ENCODE data around the gene UQCRC2. TPM values are rescaled to one million over a fixed set of nuclear protein-coding genes. Genes with fewer than 3 reads are reported as not detected.
"Not testable (repeated sequence)": the region's sequence is repeated elsewhere in the genome, so short reads cannot be mapped to it uniquely, and the experiment has no call there.

Gene UQCRC2
- 270 TPM for total RNA-seq

DNA sequence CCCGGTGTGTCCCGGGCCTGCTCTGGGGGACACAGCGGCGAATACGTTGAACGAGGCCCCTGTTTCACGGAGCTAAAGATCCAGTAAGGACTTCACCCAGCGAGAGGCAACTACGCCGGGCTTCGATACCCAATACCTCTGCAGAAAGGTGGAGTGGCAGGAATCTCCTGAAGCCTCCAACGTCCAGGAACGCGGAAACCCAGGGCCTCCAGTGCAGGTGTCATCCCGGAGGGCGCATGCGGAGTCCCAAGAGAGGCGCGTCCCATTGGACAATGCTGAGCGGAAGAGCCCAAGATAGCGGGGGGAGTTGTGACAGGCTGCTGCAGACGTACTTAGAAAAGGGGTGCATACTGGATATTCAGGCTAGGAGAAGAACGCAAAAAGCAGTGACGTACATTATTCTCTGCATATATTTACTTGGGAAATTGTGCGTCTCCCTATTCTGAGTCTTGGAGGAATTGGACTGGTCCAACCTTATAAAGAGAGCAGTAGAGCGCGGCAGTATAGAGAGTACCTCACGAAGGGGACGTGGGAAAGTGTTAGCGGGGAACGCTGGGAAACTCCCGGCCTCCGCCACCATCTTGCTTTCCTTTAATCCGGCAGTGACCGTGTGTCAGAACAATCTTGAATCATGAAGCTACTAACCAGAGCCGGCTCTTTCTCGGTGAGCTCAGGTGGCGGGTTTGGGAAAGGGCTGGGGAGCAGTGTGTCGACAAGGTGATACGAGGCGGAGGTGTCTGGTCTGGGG is at the start of gene UQCRC2:
TSS of gene UQCRC2 (plus strand) at position 569 of the 748 bp plus-strand sequence. CDS start at position 632, 63 bp downstream.
- peak; percentile 97 for ATAC-seq

DNA sequence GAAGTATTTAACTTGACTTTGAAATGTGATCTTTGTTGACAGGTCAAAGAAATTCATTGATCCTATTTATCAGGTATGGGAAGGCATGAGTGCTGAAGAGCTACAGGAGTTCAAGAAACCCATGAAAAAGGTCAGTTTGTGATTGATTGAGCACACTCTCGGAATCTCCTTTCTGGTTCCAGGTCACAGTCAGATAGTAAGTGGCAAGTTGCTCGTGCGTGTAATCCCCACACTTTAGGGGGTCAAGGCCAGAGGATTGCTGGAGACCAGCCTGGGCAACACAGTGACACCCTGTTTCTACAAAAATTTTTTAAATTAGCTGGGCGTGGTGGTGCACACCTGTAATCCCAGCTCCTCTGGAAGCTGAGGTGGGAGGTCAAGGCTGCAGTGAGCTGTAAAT is 20.5 kb upstream of the UQCRC2 start:
- ATAC-seq = not testable (repeated sequence)

DNA sequence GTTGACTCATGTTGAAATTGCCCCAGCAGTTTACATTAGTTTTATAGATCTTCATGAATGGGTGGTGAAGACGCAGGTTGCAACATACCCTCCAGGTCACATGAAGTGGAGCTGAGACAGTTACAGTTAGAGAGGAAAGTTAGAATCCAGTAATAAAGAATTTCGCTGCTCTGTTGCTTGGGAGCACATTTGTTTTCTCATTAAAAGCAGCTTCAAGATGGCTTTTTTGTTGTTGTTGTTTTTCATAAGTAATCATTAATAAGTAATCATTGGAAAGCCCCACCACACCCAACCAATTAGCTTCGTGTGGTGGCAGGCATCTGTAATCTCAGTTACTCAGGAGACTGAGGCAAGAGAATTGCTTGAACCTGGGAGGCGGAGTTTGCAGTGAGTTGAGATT is 19.8 kb upstream of the UQCRC2 start:
- not testable (repeated sequence) for ATAC-seq

GRCh38 chr16:21933790-21934189 is 19.4 kb upstream of the UQCRC2 start:
- ATAC-seq = not testable (repeated sequence)

DNA sequence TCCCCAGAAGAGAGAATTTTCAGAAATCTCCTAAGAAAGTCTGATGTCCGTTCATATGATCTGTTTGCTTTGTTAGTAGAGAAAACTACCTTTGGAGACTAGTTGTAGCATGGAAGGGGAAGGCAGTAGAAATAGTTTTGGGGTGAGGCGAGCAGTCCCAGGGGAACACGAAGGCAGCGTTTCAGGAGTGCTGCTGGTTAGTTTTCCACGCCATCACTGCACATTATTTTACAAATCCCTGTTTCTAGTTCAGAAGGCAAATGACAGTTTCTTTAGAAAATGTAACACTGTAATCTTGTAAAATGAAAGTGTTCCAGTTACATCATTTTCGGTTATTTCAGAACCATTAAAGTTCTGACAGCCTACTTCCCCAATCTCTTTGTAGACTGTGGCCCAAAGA is 16.9 kb upstream of the UQCRC2 start:
- ATAC-seq = not testable (repeated sequence)

GRCh38 chr16:21937336-21937829 is 15.8 kb upstream of the UQCRC2 start:
- ATAC-seq = no peak

DNA sequence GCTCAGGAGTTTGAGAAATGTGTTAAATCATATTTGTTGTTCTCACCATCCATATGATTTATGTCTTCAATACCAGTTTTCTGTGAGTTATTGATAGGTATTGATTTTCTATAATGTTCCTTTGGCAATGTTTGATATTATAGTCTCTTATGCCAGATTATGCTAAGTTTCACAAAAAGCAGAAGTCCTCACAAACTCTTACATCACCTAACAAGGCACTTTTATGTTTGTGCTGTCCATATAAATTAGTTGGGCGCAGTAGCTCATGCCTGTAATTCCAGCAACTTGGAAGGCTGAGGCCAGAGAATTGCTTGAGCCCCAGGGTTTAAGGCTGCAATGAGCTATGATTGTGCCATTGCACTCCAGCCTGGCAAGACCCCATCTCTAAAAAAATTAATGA is 12.6 kb upstream of the UQCRC2 start:
- ATAC-seq = no peak

DNA sequence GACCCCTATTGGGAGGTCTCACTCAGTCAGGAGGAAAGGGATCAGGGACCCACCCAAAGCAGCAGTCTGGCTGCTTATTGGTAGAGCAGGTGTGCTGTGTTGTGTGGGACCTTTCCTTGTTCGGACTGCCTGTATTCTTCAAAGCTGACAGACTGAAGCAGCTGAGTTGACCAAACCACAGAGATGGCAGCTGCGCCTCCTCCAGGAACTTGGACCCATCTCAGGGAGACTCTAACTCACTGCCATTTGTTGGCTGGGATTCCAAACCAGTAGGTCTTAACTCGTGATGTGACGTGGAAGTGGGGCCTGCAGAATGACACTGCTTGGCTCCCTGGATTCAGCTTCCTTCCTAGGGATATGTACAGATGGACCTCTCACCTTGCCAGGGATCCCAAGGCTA is 9.6 kb upstream of the UQCRC2 start:
- no peak for ATAC-seq

DNA sequence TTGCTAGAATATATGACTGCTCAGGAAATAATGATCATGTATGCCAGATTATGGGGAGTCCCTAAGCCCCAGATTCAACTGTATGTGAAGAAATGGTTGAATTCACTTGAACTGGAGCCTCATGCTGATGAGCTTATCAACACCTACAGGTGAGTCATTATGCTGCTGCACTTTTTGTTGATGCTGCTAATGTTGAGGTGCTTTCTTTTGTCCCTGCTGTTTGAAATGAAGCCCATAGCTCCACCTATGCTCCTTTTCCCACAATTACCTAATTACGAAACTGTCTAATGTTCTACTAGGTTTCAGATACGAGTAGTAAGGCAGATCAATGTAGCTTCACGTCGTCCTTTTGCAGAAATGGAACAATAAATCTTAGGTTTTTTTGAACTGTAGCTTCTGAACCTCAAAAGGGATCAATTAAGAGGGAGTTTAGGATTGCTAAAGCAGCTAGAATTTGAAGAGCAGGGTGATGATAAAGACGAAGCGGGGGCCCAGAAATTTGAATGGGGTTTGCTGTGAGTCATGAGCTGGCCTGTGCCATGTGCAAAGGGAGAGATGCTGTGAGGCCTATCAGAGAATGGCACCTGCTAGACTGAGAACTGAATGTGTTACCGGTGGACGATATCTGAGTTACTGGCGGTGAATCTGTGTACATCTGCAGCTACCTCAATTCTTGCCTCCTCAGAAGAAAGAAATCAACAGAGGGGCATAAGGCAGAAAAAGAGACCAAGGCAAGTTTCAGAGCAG is 6.1 kb upstream of the UQCRC2 start:
- ATAC-seq = peak; percentile 31

GRCh38 chr16:21949713-21950260 is 3.4 kb upstream of the UQCRC2 start:
- ATAC-seq = no peak

DNA sequence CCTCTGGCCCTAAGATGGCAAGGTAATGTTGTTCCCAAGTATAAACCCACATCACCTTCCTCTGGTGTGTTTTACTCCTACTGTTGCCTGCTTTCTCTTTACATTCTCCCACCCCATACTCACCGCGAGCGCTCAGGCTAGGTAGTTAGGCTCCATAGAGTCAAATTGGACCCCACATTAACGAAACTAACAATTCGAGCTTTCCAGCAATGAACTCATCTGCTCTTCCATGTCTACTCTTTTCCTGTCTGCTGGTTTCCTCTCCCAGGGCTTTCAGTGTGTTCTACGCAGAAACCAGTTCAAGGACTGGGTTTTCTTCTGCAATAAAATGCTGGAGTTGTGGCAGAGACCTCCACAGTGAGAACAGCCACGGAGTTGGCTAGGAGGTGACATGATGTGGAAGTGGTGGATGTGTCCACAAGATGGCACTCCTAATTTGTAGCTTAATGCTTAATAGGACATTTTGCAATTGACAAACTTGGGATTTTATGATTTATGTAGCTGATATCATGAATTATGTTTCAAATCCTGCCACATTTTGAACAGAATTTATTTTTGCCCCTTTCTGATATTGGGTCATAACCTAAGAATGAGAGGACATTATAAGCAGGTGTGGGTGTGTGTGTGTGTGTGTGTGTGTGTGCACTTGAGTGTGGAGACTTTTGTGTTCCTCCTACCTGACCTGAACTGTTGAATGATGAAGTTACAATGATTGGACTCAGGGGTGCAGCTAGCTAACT is 2.2 kb upstream of the UQCRC2 start:
- ATAC-seq = no peak

- peak; percentile 50 for ATAC-seq
These were observed 945 bp upstream of the UQCRC2 start for GRCh38 chr16:21952040-21952792.

- ATAC-seq = no peak
These were observed 361 bp downstream of the UQCRC2 start for GRCh38 chr16:21953541-21953902.

GRCh38 chr16:21957714-21958346 is 4.7 kb downstream of the UQCRC2 start:
- ATAC-seq = no peak

DNA sequence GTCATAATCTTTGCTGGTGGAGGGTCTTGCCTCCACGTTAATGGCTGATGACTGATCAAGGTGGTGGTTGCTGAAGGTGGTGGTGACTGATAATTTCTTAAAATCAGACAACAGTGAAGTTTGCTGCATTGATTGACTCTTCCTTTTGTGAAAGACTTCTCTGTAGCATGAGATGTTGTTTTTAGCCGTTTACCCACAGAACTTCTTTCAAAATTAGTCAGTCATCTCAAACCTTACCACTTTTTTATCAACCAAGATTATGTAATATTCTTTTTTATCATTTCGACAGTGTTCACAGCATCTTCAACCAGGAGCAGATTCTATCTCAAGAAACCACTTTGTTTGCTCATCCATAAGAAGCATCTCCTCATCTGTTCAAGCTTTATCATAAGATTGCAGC is 5.9 kb downstream of the UQCRC2 start:
- no peak for ATAC-seq

DNA sequence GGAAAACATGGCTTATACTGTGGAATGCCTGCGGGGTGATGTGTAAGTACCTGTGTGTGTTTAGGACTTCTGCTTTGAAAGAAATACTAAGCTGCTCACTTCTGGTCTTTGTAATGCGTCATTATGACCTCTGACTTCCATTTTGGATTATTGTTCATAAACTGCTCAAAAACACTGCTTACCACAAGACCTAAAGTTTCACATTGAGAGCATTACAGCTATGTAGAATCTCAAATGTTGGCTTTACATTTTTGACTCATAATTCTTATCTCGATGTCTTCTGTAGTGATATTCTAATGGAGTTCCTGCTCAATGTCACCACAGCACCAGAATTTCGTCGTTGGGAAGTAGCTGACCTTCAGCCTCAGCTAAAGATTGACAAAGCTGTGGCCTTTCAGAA is 9.3 kb downstream of the UQCRC2 start:
- ATAC-seq = no peak

- no peak for ATAC-seq
These were observed 10.7 kb downstream of the UQCRC2 start for GRCh38 chr16:21963887-21964286.

DNA sequence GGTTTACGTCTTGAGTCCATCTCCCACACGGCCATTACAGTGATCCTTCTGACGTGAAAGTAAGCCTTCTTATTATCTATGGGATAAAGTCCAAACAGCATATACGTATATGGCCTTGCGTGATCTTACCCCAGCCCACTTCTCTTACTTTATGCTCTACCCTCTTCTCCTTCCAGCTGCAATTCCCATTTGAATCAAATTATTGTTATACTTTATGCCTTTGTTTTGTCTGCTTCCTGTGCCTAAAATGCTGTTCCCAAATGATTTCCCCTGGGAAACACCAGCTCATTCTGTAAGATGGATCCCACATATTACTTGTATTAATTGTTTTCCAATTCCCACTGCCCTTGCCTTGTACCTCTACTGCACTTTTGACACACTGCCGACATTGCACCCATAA is 11.2 kb downstream of the UQCRC2 start:
- no peak for ATAC-seq

DNA sequence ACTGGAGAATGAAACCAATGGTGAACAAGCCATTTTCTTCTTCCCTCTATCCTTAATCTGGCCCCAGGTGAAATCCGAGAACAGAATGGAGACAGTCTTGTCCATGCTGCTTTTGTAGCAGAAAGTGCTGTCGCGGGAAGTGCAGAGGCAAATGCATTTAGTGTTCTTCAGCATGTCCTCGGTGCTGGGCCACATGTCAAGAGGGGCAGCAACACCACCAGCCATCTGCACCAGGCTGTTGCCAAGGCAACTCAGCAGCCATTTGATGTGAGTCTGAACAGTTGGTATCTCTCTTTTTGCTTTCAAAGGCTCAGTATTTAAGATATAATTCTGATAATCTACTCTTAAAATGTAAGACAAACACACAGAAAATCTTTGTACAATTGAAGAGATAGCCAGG is 18.7 kb downstream of the UQCRC2 start:
- no peak for ATAC-seq

DNA sequence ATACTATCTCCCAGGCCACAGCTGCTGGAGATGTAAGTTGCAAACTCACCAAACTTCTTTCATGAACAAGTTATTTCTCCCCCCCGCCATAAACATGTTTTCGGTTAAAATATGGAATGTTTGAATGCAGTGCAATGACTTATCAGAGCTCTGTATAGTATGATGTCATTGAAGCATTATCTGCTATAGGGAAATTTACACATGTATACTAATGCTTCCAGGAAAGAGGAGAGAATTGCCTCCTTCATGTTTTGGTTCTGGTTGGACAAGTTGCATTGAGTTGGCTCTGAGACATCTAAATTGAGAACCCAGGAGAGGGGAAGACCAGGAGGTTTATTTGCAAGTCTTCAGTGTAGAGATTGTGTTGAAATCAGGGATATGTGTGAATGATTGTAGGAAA is 20.8 kb downstream of the UQCRC2 start:
- no peak for ATAC-seq

DNA sequence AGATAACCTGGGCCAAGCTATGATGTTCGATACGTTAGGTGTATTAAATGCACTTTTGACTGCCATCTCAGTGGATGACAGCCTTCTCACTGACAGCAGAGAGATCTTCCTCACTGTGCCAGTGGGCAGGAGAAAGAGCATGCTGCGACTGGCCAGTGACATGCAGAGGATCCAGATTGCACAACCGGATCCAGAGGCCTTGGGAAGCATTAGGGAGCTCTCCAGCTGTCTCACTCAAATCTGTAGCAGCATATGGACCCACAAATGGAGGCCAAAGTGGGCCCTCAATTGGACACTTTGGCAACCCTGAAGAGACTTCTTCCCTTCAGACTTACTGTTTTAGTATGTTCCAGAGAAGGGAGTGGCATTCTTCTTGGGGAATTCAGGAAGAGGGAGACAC is 26.9 kb downstream of the UQCRC2 start:
- no peak for ATAC-seq

DNA sequence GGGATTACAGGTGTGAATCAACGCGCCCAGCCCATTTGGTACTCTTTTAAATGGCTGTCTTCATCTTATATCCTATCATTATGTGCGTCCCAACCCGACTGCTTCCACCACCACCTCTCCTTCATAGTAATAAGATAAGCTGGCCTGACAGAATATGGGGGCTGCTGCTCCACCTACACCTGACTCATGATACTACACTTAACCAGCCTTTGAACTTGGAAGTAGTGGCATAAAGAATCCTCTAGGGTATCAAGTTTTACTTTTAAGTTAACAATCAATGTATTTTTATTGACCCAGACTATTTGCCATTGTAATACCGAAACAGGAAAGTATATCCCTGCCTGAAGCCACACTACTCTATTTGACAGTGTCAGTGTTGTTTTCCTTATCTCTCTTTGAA is 28.9 kb downstream of the UQCRC2 start:
- ATAC-seq = no peak
